Epidermal melanocyte (primary cell): ENCODE measurements around the gene KIAA1217.

Experiments
- DNase-seq: peaks from one replicate; pipeline ENCODE4 v3.0.0; 2011; ENCODE audit warnings: low spot score; ENCODE audit not compliant: insufficient read length

Gene KIAA1217

GRCh38 chr10:24494236-24494635, 285.3 kb downstream of the KIAA1217 start:
- DNase-seq = no peak

GRCh38 chr10:24494777-24495176, 285.8 kb downstream of the KIAA1217 start:
- no peak for DNase-seq

- no peak for DNase-seq
These were observed 286.9 kb downstream of the KIAA1217 start for GRCh38 chr10:24495666-24496460.

GRCh38 chr10:24496906-24497305, 288.0 kb downstream of the KIAA1217 start:
- DNase-seq = no peak

GRCh38 chr10:24501056-24501711, 292.2 kb downstream of the KIAA1217 start:
- DNase-seq = no peak

GRCh38 chr10:24502006-24502405, 293.1 kb downstream of the KIAA1217 start:
- DNase-seq = no peak

- no peak for DNase-seq
These were observed 294.0 kb downstream of the KIAA1217 start for GRCh38 chr10:24502801-24503460.

- DNase-seq = no peak
These were observed 294.8 kb downstream of the KIAA1217 start for GRCh38 chr10:24503461-24504320.

- no peak for DNase-seq
These were observed 296.8 kb downstream of the KIAA1217 start for GRCh38 chr10:24505759-24506158.

- DNase-seq = no peak
These were observed 304.2 kb downstream of the KIAA1217 start for GRCh38 chr10:24513155-24513554.

GRCh38 chr10:24515481-24515880, 306.5 kb downstream of the KIAA1217 start:
- DNase-seq = no peak

GRCh38 chr10:24518411-24518810, 309.5 kb downstream of the KIAA1217 start:
- no peak for DNase-seq

GRCh38 chr10:24518981-24519597, 310.2 kb downstream of the KIAA1217 start:
- DNase-seq = peak; percentile 89

- DNase-seq = no peak
These were observed 311.0 kb downstream of the KIAA1217 start for GRCh38 chr10:24519950-24520349.

GRCh38 chr10:24524314-24524713, 315.4 kb downstream of the KIAA1217 start:
- no peak for DNase-seq

GRCh38 chr10:24526085-24526649, 317.2 kb downstream of the KIAA1217 start:
- DNase-seq = no peak

GRCh38 chr10:24528946-24529345, 320.0 kb downstream of the KIAA1217 start:
- DNase-seq = no peak

- DNase-seq = no peak
These were observed 322.5 kb downstream of the KIAA1217 start for GRCh38 chr10:24531439-24531838.

GRCh38 chr10:24533981-24534380, 325.0 kb downstream of the KIAA1217 start:
- no peak for DNase-seq

- no peak for DNase-seq
These were observed 327.7 kb downstream of the KIAA1217 start for GRCh38 chr10:24536636-24537035.
